Psoas muscle (tissue), 8 donors: ENCODE measurements around the gene MEIS2. TPM values are rescaled to one million over a fixed set of nuclear protein-coding genes. Genes with fewer than 3 reads are reported as not detected.
A peak's percentile ranks its signal among the peaks of the same experiment; 100 is the strongest.

Experiments used
- ATAC-seq, 4 donors: fragments of 200-7000 bp; cut with Tn5 transposase; one replicate each; pipeline ENCODE4 v1.9.1; 2020; ENCODE audit warnings: moderate library complexity in 3 of 4, mild to moderate bottlenecking in 2 of 4
- DNase-seq, 2 donors: peaks; one replicate each; pipeline ENCODE4 v3.0.0-alpha.2; 2020
- H3K27ac ChIP-seq: fragments of 200-600 bp; one replicate; pipeline ENCODE4 v1.8.0; 2022
- H3K27me3 ChIP-seq, 3 donors: fragments of 200-600 bp in 1 of 3; one replicate each; pipeline versions ENCODE4 v1.6.1 to v1.8.0; 2013 to 2022; ENCODE audit warnings: low read length in 2 of 3, mild to moderate bottlenecking in 2 of 3, moderate library complexity in 1 of 3; ENCODE audit not compliant: insufficient read depth in 3 of 3
- H3K36me3 ChIP-seq, 2 donors: fragments of 200-600 bp in 1 of 2; one replicate each; pipeline versions ENCODE4 v1.6.1 to v1.8.0; 2013 to 2022; ENCODE audit warnings: low read depth in 1 of 2, mild to moderate bottlenecking in 1 of 2, moderate library complexity in 1 of 2; ENCODE audit not compliant: insufficient read depth in 1 of 2
- H3K4me1 ChIP-seq: fragments of 200-600 bp; one replicate; pipeline ENCODE4 v1.8.0; 2022
- H3K4me3 ChIP-seq: fragments of 200-600 bp; one replicate; pipeline ENCODE4 v1.8.0; 2022; ENCODE audit warnings: mild to moderate bottlenecking
- H3K9me3 ChIP-seq: fragments of 200-600 bp; one replicate; pipeline ENCODE4 v1.8.0; 2022
- WGBS, 3 donors: extraction: QIAGEN DNeasy Blood & Tissue Kit; methylation state at CpG; one replicate each; pipeline versions ENCODE4 v1.1.6 to v1.1.7; 2013; 5-methylcytosine and 5-hydroxymethylcytosine counted together
- intact Hi-C, 2 donors: fragments of 100-400 bp; cut with DNase I; formaldehyde crosslinking; loops; one replicate each; pipeline versions ENCODE4 v1.11.0 to v1.14.2; 2022
- polyA plus RNA-seq, 3 donors: library from polyadenylated mRNA; stranded (reverse); fragments of 200-250 nt; gene quantifications; one replicate each; pipeline ENCODE4 v1.2.3, GENCODE V29; 2013
- total RNA-seq, 4 donors: library from RNA; stranded (reverse); fragmentation: NEBNext Ultra II Directional in 2 of 4; extraction: Animal tissue kit (Norgen Biotek cat#: 25700) in 2 of 4; gene quantifications; one replicate each; pipeline versions ENCODE4 v1.2.1 to v1.2.4, GENCODE V29; 2021 to 2023
- TF ChIP-seq, protein P1 (sequence below): fragments of 200-600 bp; IDR thresholded peaks from one replicate; pipeline ENCODE4 v1.8.0; 2022; ENCODE audit warnings: antibody characterized with exemption
- donor health status: healthy with polysubstance abuse.
- donor health status: DM: no; HTN: no; CAD: no; lungs with moderate emphysema.
- donor health status: Bipolar disorder and iron deficiency.
- donor health status: healthy.
- donor health status: DM: yes; HTN: yes; CAD: no.
- donor health status: DM: no; HTN: no; CAD: no.
- donor health status: DM: no; HTN: no; CAD: no.
- donor health status: DM: yes; HTN: yes; CAD: no.

MEIS2 gene
- total and polyA plus RNA-seq, 7 donors = 0.42 to 24.3 (median 1.9) TPM

DNA sequence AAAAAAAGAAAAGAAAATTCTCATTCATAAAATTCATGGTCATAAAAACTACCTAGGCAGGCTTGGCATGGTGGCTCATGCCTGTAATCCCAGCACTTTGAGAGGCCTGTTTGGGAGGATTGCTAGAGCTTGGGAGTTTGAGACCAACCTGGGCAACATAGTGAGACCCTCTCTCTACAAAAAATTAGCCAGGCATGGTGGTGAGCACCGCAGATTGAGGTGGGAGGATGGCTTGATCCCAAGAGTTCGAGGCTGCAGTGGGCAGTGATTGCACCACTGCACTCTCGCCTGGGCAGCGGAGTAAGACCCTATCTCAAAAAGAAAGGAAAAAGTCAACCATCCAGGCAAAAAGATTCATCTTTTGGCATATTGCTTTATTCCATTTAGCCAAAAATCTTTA, 58.5 kb downstream of the MEIS2 start:
- WGBS, 3 donors = 89 to 92% (median 91%) methylated on average over 4 of the region's 4 CpGs
- TF ChIP-seq, protein P1, sequence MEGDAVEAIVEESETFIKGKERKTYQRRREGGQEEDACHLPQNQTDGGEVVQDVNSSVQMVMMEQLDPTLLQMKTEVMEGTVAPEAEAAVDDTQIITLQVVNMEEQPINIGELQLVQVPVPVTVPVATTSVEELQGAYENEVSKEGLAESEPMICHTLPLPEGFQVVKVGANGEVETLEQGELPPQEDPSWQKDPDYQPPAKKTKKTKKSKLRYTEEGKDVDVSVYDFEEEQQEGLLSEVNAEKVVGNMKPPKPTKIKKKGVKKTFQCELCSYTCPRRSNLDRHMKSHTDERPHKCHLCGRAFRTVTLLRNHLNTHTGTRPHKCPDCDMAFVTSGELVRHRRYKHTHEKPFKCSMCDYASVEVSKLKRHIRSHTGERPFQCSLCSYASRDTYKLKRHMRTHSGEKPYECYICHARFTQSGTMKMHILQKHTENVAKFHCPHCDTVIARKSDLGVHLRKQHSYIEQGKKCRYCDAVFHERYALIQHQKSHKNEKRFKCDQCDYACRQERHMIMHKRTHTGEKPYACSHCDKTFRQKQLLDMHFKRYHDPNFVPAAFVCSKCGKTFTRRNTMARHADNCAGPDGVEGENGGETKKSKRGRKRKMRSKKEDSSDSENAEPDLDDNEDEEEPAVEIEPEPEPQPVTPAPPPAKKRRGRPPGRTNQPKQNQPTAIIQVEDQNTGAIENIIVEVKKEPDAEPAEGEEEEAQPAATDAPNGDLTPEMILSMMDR = no peak
- no peak overlapping the region for H3K27ac ChIP-seq
- H3K4me3 ChIP-seq = no peak overlapping the region
- DNase-seq (no peak), ATAC-seq (no peak)
- H3K27me3 ChIP-seq = no peaks in the 10 kb centered on the region
- intact Hi-C loops = no loop called here
- H3K36me3 ChIP-seq = no peaks in the 10 kb centered on the region
- H3K9me3 ChIP-seq = no peaks in the 10 kb centered on the region
- H3K4me1 ChIP-seq = no peaks in the 10 kb centered on the region

DNA sequence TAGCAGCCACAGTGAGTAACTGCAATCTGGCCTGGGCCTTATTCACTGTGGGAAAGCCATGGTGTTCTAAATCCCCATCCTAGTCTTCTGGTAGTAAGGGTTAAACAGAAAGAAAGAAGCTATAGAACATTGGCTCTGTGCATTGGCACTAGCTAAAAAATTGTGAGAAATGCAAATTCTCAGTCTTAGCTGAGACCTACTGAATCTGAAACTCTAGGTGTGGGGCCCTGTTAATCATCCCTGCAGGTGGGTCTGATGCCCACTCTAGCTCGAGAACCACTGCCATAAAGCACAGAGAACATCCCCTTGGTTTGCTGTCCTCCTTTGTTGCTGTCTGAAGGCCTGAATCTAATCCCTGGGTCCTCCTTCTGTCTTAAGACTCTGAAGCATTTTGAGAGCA, 59.3 kb downstream of the MEIS2 start:
- ATAC-seq = no peak
- WGBS, 3 donors = 75 to 91% (median 78%) methylated on average over 1 of the region's 1 CpG
- TF ChIP-seq, protein P1 = no peak
- intact Hi-C loops = no loop called here
- Histone ChIP-seq H3K4me3 (no peak overlapping the region), H3K27me3 (no peaks in the 10 kb centered on the region), H3K36me3 (no peaks in the 10 kb centered on the region), H3K27ac (no peak overlapping the region), H3K4me1 (no peaks in the 10 kb centered on the region), H3K9me3 (no peaks in the 10 kb centered on the region)
- DNase-seq = no peak

DNA sequence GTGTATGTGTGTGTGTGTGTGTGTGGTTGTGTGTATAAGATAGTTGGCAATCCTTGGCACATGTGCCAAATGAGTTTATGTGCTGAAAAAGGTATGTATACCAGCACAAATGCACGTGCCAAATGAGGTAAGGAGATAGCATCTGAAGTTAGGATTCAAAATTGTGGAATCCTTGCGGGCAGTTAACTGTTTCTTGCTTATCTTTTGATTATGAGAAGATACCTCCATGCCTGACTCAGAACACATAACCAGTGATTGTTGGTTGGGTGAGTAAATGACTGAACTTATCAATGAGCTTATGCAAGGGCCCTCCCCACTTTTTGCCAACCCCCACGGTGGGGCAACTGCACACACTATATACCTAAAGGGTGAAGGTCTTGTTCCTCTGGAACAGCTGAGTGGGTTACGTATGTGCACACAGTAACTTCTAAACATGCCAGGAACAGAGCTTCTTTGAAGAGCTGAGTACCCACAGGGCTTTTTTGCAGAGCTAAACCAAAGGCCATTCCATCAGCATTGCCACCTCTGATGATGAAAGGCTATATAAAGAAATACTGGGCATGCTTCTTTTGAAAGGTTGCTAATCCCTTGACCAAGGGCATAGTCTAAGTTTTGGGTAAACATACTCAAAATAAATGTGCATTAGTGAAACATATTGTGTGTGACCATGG, 60.1 kb downstream of the MEIS2 start:
- DNase-seq (no peak), ATAC-seq (no peak)
- H3K9me3 ChIP-seq = no peaks in the 10 kb centered on the region
- TF ChIP-seq, protein P1 = no peak
- intact Hi-C loops = no loop called here
- WGBS, 3 donors = 81 to 83% (median 82%) methylated on average over 4 of the region's 4 CpGs
- H3K27ac ChIP-seq = no peak overlapping the region
- no peaks in the 10 kb centered on the region for H3K27me3 ChIP-seq
- H3K4me1 ChIP-seq = no peaks in the 10 kb centered on the region
- H3K36me3 ChIP-seq = no peaks in the 10 kb centered on the region
- H3K4me3 ChIP-seq = no peak overlapping the region

DNA sequence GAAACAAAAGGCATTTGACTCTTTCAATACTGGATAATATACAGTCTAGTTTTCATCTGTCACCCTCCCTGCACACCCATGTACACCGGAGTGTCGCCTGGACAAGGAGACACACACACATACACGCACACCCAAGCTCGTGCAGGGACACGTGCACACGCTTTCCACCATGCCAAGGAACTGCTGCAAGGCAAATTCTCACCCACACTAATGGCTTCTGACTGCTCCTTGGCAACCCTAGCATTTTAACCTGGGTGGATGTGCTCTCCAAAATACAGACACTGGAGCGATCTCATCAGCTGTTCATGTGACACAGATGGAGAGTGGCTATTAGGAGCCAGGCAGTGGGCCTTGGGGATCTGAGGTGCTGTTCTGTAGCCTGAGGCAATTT, 61.6 kb downstream of the MEIS2 start:
- DNase-seq (no peak), ATAC-seq (peak in 1 of 4 donors; percentile 39)
- H3K27ac ChIP-seq = no peak overlapping the region
- no peaks in the 10 kb centered on the region for H3K27me3 ChIP-seq
- no peaks in the 10 kb centered on the region for H3K4me1 ChIP-seq
- 74 to 83% (median 82%) methylated on average over 7 of the region's 7 CpGs for WGBS, 3 donors
- no peak overlapping the region for H3K4me3 ChIP-seq
- intact Hi-C loops = no loop called here
- H3K9me3 ChIP-seq = no peaks in the 10 kb centered on the region
- TF ChIP-seq, protein P1 = no peak
- H3K36me3 ChIP-seq = no peaks in the 10 kb centered on the region
